Adrenal gland (tissue), 5 donors: ENCODE measurements around the gene AK3.

Source experiments
- POLR2A ChIP-seq, 2 donors: fragments of 450-650 bp; IDR thresholded peaks; one replicate each; pipeline ENCODE4 v1.6.1; 2017; ENCODE audit warnings: antibody characterized with exemption in 2 of 2, mild to moderate bottlenecking in 2 of 2, moderate library complexity in 1 of 2
- TF ChIP-seq, protein P1 (sequence below), 6 experiments: fragments of 450-650 bp in 4 of 6; fragments of 200-600 bp in 2 of 6; sonication (generic) in 1 of 6; IDR thresholded peaks; 1 replicate in 5 of 6; 2 replicates in 1 of 6; pipeline versions ENCODE4 v1.5.1 to v1.8.0; 2016 to 2021; ENCODE audit warnings: antibody characterized with exemption in 6 of 6, mild to moderate bottlenecking in 2 of 6, moderate library complexity in 1 of 6
- donor health status: DM: no; HTN: no; CAD: no.

DNA sequence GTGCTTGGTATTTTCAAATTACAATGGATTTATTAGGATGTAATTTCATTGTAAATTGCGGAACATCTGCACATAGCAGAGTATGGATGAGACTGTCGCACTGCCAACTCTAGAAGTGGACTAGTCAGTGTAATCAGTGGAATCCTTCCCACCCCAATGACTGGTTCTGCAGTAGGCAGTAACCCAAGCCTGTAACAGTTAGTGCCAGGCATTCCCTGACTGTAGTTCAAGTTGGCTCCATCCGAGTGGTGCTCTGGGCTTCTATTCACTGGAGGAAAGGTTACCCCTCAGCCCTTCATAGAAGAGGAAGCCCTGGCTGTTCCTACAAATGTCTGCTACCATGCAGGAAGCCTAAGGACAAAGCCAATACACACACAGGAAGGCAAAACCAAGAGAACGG, 23.2 kb downstream of the AK3 start:
- TF ChIP-seq, protein P1, sequence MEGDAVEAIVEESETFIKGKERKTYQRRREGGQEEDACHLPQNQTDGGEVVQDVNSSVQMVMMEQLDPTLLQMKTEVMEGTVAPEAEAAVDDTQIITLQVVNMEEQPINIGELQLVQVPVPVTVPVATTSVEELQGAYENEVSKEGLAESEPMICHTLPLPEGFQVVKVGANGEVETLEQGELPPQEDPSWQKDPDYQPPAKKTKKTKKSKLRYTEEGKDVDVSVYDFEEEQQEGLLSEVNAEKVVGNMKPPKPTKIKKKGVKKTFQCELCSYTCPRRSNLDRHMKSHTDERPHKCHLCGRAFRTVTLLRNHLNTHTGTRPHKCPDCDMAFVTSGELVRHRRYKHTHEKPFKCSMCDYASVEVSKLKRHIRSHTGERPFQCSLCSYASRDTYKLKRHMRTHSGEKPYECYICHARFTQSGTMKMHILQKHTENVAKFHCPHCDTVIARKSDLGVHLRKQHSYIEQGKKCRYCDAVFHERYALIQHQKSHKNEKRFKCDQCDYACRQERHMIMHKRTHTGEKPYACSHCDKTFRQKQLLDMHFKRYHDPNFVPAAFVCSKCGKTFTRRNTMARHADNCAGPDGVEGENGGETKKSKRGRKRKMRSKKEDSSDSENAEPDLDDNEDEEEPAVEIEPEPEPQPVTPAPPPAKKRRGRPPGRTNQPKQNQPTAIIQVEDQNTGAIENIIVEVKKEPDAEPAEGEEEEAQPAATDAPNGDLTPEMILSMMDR (IDR thresholded peaks at IDR 0.05) = no peak
- TF ChIP-seq POLR2A (IDR thresholded peaks at IDR 0.05) = no peak
